HepG2 (cell line): Measurements from ENCODE around the gene PPP2R5B. TPM values are rescaled to one million over a fixed set of nuclear protein-coding genes. Genes with fewer than 3 reads are reported as not detected.

ENCODE experiments used
- ATAC-seq: fragments of 200-7000 bp; cut with Tn5 transposase; 3 replicates; pipeline ENCODE4 v1.9.1; 2020; ENCODE audit warnings: mild to moderate bottlenecking, moderate library complexity
- BruUV-seq: library from RNA; stranded (reverse); fragments of 400-500 nt; replicated peaks from 2 replicates; lab custom pipeline; 2021; lab: Mats Ljungman, UMichigan
- CTCF ChIA-PET: fragments of 300-600 bp; formaldehyde crosslinking; extraction: SDS; loops from one replicate; lab custom pipeline; 2021; ENCODE audit warnings: low total read pairs, inconsistent platforms, low intra/inter-chr PET ratio; lab: Yijun Ruan, JAX
- POLR2A ChIA-PET: fragments of 350-600 bp; sonication (Branson Sonifier 250); formaldehyde crosslinking; loops from one replicate; lab custom pipeline; 2020; ENCODE audit warnings: antibody characterized with exemption, inconsistent platforms; lab: Yijun Ruan, JAX
- DNase-seq: peaks from one replicate; pipeline ENCODE4 v3.0.0-alpha.2; 2015; ENCODE audit warnings: low spot score
- FAIRE-seq: peaks from 3 replicates; lab custom pipeline; 2011; peaks lifted over from hg19 to GRCh38; lab: Jason Lieb, UNC
- H2AFZ ChIP-seq: one replicate; pipeline ENCODE4 v1.6.1; 2011; ENCODE audit warnings: low read length, inconsistent platforms
- H3K27ac ChIP-seq: fragments of 300-600 bp; 3 replicates; pipeline ENCODE4 v1.8.0; 2011; ENCODE audit warnings: mixed run types, mild to moderate bottlenecking, mixed read lengths, low read length, inconsistent platforms; ENCODE audit not compliant: insufficient read depth; ENCODE audit errors: extremely low read length
- H3K27me3 ChIP-seq, 2 experiments: fragments of 200-600 bp in 1 of 2; 2 replicates in 1 of 2; 3 replicates in 1 of 2; pipeline versions ENCODE4 v1.6.0 to v1.8.0; 2011; ENCODE audit warnings: low read length in 2 of 2, mild to moderate bottlenecking in 2 of 2, moderate library complexity in 2 of 2, inconsistent platforms in 1 of 2; ENCODE audit not compliant: insufficient read depth in 2 of 2, control insufficient read depth in 1 of 2
- H3K36me3 ChIP-seq, 2 experiments: fragments of 200-600 bp in 1 of 2; replicated peaks in 1 of 2; 2 replicates in 1 of 2; 3 replicates in 1 of 2; pipeline versions ENCODE4 v1.5.1 to v1.8.0; 2011; ENCODE audit warnings: low read length in 2 of 2, inconsistent platforms in 1 of 2; ENCODE audit not compliant: insufficient read depth in 2 of 2, control insufficient read depth in 1 of 2
- H3K4me1 ChIP-seq: 2 replicates; pipeline ENCODE4 v1.5.1; 2012; ENCODE audit warnings: low read length, inconsistent platforms; ENCODE audit not compliant: insufficient read depth
- H3K4me2 ChIP-seq: 2 replicates; pipeline ENCODE4 v1.6.0; 2011; ENCODE audit warnings: low read depth, low read length, inconsistent platforms
- H3K4me3 ChIP-seq, 3 experiments: fragments of 200-600 bp in 1 of 3; sonication (generic), shearing (Covaris generic) in 1 of 3; replicated peaks in 1 of 3; 2 replicates each; pipeline ENCODE4 v1.5.1; 2011 to 2016; ENCODE audit warnings: low read length in 3 of 3, inconsistent platforms in 2 of 3, low read depth in 2 of 3, mild to moderate bottlenecking in 2 of 3, control low read depth in 1 of 3, mixed read lengths in 1 of 3; ENCODE audit not compliant: insufficient read depth in 1 of 3
- H3K79me2 ChIP-seq: one replicate; pipeline ENCODE4 v1.6.1; 2011; ENCODE audit warnings: low read length, inconsistent platforms; ENCODE audit not compliant: insufficient read depth
- H3K9ac ChIP-seq: 2 replicates; pipeline ENCODE4 v1.6.0; 2011; ENCODE audit warnings: mild to moderate bottlenecking, low read depth, low read length, inconsistent platforms; ENCODE audit not compliant: insufficient read depth
- H3K9me3 ChIP-seq: 2 replicates; pipeline ENCODE4 v1.5.1; 2012; ENCODE audit warnings: mild to moderate bottlenecking, low read length
- H4K20me1 ChIP-seq: 2 replicates; pipeline ENCODE4 v1.6.0; 2011; ENCODE audit warnings: inconsistent platforms, mild to moderate bottlenecking, low read length, moderate library complexity; ENCODE audit not compliant: insufficient read depth
- ATF7 ChIP-seq, 2 experiments: fragments of 450-650 bp in 1 of 2; sonication (generic) in 1 of 2; formaldehyde crosslinking in 1 of 2; IDR thresholded peaks; 2 replicates each; pipeline versions ENCODE4 v1.4.0 to v1.6.1; 2016 to 2020; ENCODE audit warnings: antibody characterized with exemption in 1 of 2, mild to moderate bottlenecking in 1 of 2, missing genetic modification reagents in 1 of 2
- ELF3 ChIP-seq: IDR thresholded peaks from 2 replicates; pipeline ENCODE4 v1.6.1; 2016; ENCODE audit warnings: missing genetic modification reagents, missing compliant biosample characterization
- HMG20B ChIP-seq: conservative IDR thresholded peaks from 2 replicates; pipeline ENCODE4 v1.6.1; 2016; ENCODE audit warnings: missing genetic modification reagents, missing compliant biosample characterization
- IKZF1 ChIP-seq: fragments of 450-650 bp; IDR thresholded peaks from 2 replicates; pipeline ENCODE4 v1.7.1; 2016
- RAD21 ChIP-seq: fragments of 450-650 bp; formaldehyde crosslinking; IDR thresholded peaks from 2 replicates; pipeline ENCODE4 v1.5.0; 2020; ENCODE audit warnings: mild to moderate bottlenecking
- SP2 ChIP-seq: sonication (generic); formaldehyde crosslinking; IDR thresholded peaks from 2 replicates; pipeline ENCODE4 v1.5.1; 2020; ENCODE audit warnings: mild to moderate bottlenecking, missing genetic modification reagents
- TAF15 ChIP-seq: fragments of 200-400 bp; formaldehyde crosslinking; IDR thresholded peaks from one replicate; pipeline ENCODE4 v1.6.1; 2018; ENCODE audit warnings: mild to moderate bottlenecking, low read depth, low read length; ENCODE audit not compliant: poor library complexity, severe bottlenecking
- TCF7 ChIP-seq: sonication (generic); IDR thresholded peaks from 2 replicates; pipeline ENCODE4 v1.6.1; 2016; ENCODE audit warnings: antibody characterized with exemption, low read depth
- ZMAT3 ChIP-seq: sonication (generic); formaldehyde crosslinking; conservative IDR thresholded peaks from 2 replicates; pipeline ENCODE4 v1.7.0; 2021; ENCODE audit warnings: missing genetic modification reagents
- ZNF562 ChIP-seq: sonication (generic); formaldehyde crosslinking; IDR thresholded peaks from 2 replicates; pipeline ENCODE4 v1.8.0; 2022; ENCODE audit warnings: missing genetic modification reagents, borderline replicate concordance
- ZNF607 ChIP-seq: sonication (generic); formaldehyde crosslinking; IDR thresholded peaks from 2 replicates; pipeline ENCODE4 v1.5.1; 2020; ENCODE audit warnings: missing genetic modification reagents, mild to moderate bottlenecking, borderline replicate concordance
- WGBS: methylation state at CpG from one replicate; pipeline ENCODE4 v1.1.6; 2017; ENCODE audit warnings: low lambda C conversion rate; 5-methylcytosine and 5-hydroxymethylcytosine counted together
- in situ Hi-C: cut with HindIII; loops from 2 replicates; pipeline ENCODE4 v1.10.0; 2017; ENCODE audit warnings: low pct_unique_long_range_greater_than_20kb; ENCODE audit not compliant: extremely low pct_ligation_motif_present
- intact Hi-C: fragments of 100-400 bp; cut with micrococcal nuclease; formaldehyde crosslinking; loops from one replicate; pipeline ENCODE4 v1.10.0; 2022; ENCODE audit not compliant: unreplicated experiment
- polyA plus RNA-seq, 8 experiments: library from polyadenylated mRNA; depleted of rRNA in 3 of 8; stranded (reverse) in 7 of 8; unstranded in 1 of 8; fragments of >200 nt; fragmentation: Illumina TruSeq in 4 of 8; extraction: Trizol in 4 of 8; gene quantifications; 2 replicates each; pipeline versions ENCODE4 v1.2.1 to v1.2.3, GENCODE V29; 2011 to 2016; ENCODE audit warnings: low read depth in 4 of 8, missing spikeins in 1 of 8, mixed read lengths in 1 of 8; ENCODE audit not compliant: insufficient read depth in 1 of 8
- total RNA-seq, 5 experiments: library from RNA; depleted of rRNA; stranded (reverse); fragments of >200 nt; fragmentation: Illumina TruSeq; extraction: Trizol; gene quantifications; 2 replicates each; pipeline ENCODE4 v1.2.3, GENCODE V29; 2016; ENCODE audit warnings: low read depth in 1 of 5
- TF ChIP-seq, protein P1 (sequence below): sonication (generic); formaldehyde crosslinking; IDR thresholded peaks from 2 replicates; pipeline ENCODE4 v1.5.0; 2020; ENCODE audit warnings: missing genetic modification reagents
- TF ChIP-seq, protein P2 (sequence below): sonication (generic); formaldehyde crosslinking; IDR thresholded peaks from 2 replicates; pipeline ENCODE4 v1.8.0; 2022; ENCODE audit warnings: missing genetic modification reagents, mild to moderate bottlenecking, borderline replicate concordance
- TF ChIP-seq, protein P3 (sequence below): sonication (generic); formaldehyde crosslinking; IDR thresholded peaks from 2 replicates; pipeline ENCODE4 v1.4.0; 2020; ENCODE audit warnings: mild to moderate bottlenecking, missing genetic modification reagents, borderline replicate concordance

The PPP2R5B gene
- total and polyA plus RNA-seq, 2 of the 13 experiments (the other 11 are each of a cell fraction or from before 2014, with no cell fraction given): 2.3 to 8.3 TPM

DNA sequence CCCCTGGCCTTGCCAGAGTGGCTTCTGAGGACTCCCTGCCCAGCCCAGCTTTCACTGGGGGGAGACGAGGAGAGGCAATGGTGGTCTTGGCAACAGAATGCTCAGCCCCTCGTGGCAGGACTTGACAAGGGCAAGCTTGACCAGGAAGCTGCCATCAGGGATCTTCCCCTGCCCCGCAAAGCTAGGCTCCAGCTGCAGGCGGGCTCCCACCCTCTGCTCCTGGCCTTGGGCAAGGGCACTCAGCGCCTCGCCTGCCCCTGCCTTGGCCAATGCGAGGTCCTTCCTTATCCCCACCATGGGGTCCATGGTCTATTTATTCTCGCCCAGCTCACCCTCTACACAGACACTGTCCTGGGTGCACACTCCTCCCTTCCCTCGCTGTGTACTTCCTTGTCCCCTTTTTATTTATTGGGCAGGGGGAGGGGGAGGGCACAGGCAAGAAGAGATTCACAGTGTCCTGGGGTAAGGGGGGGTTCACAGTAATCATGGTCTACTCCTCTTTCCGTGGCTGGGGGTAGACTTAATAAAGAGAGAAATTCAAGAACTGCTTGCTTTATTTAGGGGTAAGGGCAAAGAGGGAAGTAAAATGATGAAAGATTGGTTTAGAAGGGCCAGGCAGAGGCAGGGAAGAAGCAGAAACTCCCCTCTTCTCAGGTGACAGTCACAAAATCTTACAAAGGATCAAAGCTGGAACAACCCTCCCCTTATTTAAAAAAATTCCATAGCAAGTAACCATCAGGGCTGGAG, 9.6 kb downstream of the PPP2R5B start:
- 71% methylated on average over 4 of the region's 10 CpGs for WGBS
- in situ Hi-C loops: no loop called here
- ChIA-PET CTCF (no interaction called here), POLR2A (interaction anchor here (0.7 to 4.7 kb wide), 12 partner anchors 10 to 188 kb away, joined by 3 to 40 read pairs (median 5); partner anchors contain the start of genes ATG2A, BATF2, FAU and MRPL49)
- Histone ChIP-seq H3K27ac (peak overlapping the region; percentile 12), H3K36me3 (peaks cover 0 to 1% of the 10 kb centered on the region in 2 experiments; a peak in 1 of 5 replicates), H3K4me2 (peak overlapping the region; percentile 97), H2AFZ (no peak overlapping the region), H3K27me3 (peaks cover 0 to 7% of the 10 kb centered on the region in 2 experiments; a peak in 2 of 5 replicates), H4K20me1 (no peaks in the 10 kb centered on the region), H3K4me3 (peak overlapping the region in 1 of 3 experiments; percentile 71; a peak in 2 of 6 replicates), H3K9ac (peak overlapping the region; percentile 66; the same call in 1 of the 2 replicates), H3K4me1 (peaks cover 39% of the 10 kb centered on the region), H3K9me3 (no peaks in the 10 kb centered on the region), H3K79me2 (no peaks in the 10 kb centered on the region)
- intact Hi-C loops: loop anchor here (2.0 kb wide), 1 partner anchor 63 kb away; the partner anchor contains the start of gene BATF2
- ATAC-seq: no peak
- DNase-seq: no peak
- no TSS peak for BruUV-seq
- FAIRE-seq: no peak
- TF ChIP-seq, protein P1, sequence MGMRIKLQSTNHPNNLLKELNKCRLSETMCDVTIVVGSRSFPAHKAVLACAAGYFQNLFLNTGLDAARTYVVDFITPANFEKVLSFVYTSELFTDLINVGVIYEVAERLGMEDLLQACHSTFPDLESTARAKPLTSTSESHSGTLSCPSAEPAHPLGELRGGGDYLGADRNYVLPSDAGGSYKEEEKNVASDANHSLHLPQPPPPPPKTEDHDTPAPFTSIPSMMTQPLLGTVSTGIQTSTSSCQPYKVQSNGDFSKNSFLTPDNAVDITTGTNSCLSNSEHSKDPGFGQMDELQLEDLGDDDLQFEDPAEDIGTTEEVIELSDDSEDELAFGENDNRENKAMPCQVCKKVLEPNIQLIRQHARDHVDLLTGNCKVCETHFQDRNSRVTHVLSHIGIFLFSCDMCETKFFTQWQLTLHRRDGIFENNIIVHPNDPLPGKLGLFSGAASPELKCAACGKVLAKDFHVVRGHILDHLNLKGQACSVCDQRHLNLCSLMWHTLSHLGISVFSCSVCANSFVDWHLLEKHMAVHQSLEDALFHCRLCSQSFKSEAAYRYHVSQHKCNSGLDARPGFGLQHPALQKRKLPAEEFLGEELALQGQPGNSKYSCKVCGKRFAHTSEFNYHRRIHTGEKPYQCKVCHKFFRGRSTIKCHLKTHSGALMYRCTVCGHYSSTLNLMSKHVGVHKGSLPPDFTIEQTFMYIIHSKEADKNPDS: 0 out of 2 replicates have a peak, but pooled peaks have one; percentile 27
- TF ChIP-seq HMG20B (CRISPR knock-in tag): no peak
- TF ChIP-seq, protein P2, sequence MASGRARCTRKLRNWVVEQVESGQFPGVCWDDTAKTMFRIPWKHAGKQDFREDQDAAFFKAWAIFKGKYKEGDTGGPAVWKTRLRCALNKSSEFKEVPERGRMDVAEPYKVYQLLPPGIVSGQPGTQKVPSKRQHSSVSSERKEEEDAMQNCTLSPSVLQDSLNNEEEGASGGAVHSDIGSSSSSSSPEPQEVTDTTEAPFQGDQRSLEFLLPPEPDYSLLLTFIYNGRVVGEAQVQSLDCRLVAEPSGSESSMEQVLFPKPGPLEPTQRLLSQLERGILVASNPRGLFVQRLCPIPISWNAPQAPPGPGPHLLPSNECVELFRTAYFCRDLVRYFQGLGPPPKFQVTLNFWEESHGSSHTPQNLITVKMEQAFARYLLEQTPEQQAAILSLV (CRISPR knock-in tag): no peak
- no peak for TF ChIP-seq ATF7 (IDR thresholded peaks at IDR 0.05)
- no peak for TF ChIP-seq ATF7 (CRISPR knock-in tag; IDR thresholded peaks at IDR 0.05)
- 0 out of 2 replicates have a peak, but pooled peaks have one; percentile 20 for TF ChIP-seq SP2
- peak; percentile 35; the same call in 1 of the 2 replicates for TF ChIP-seq ZNF607 (CRISPR knock-in tag)
- TF ChIP-seq ZMAT3 (CRISPR knock-in tag): no peak
- TF ChIP-seq ZNF562: no peak
- no peak for TF ChIP-seq IKZF1
- TF ChIP-seq, protein P3, sequence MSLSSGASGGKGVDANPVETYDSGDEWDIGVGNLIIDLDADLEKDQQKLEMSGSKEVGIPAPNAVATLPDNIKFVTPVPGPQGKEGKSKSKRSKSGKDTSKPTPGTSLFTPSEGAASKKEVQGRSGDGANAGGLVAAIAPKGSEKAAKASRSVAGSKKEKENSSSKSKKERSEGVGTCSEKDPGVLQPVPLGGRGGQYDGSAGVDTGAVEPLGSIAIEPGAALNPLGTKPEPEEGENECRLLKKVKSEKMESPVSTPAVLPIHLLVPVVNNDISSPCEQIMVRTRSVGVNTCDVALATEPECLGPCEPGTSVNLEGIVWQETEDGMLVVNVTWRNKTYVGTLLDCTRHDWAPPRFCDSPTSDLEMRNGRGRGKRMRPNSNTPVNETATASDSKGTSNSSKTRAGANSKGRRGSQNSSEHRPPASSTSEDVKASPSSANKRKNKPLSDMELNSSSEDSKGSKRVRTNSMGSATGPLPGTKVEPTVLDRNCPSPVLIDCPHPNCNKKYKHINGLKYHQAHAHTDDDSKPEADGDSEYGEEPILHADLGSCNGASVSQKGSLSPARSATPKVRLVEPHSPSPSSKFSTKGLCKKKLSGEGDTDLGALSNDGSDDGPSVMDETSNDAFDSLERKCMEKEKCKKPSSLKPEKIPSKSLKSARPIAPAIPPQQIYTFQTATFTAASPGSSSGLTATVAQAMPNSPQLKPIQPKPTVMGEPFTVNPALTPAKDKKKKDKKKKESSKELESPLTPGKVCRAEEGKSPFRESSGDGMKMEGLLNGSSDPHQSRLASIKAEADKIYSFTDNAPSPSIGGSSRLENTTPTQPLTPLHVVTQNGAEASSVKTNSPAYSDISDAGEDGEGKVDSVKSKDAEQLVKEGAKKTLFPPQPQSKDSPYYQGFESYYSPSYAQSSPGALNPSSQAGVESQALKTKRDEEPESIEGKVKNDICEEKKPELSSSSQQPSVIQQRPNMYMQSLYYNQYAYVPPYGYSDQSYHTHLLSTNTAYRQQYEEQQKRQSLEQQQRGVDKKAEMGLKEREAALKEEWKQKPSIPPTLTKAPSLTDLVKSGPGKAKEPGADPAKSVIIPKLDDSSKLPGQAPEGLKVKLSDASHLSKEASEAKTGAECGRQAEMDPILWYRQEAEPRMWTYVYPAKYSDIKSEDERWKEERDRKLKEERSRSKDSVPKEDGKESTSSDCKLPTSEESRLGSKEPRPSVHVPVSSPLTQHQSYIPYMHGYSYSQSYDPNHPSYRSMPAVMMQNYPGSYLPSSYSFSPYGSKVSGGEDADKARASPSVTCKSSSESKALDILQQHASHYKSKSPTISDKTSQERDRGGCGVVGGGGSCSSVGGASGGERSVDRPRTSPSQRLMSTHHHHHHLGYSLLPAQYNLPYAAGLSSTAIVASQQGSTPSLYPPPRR (CRISPR knock-in tag): no peak
- TF ChIP-seq TCF7: no peak
- TF ChIP-seq ELF3 (CRISPR knock-in tag): no peak
- TF ChIP-seq RAD21 (CRISPR knock-in tag): no peak
- no peak for TF ChIP-seq TAF15
